Measurements from ENCODE around the gene DKKL1.
"Not testable (repeated sequence)": the region's sequence is repeated elsewhere in the genome, so short reads cannot be mapped to it uniquely, and the experiment has no call there.

DKKL1 gene

GRCh38 chr19:49364083-49364737 lies 533 bp downstream of the DKKL1 start:
- DNase-seq: no peak

GRCh38 chr19:49366110-49366509 lies 2.4 kb downstream of the DKKL1 start:
- DNase-seq: no peak

- no peak for DNase-seq
Measured at GRCh38 chr19:49368711-49369358, 5.2 kb downstream of the DKKL1 start.

GRCh38 chr19:49371184-49371583 lies 7.5 kb downstream of the DKKL1 start:
- no peak for DNase-seq

- DNase-seq: not testable (repeated sequence)
Measured at GRCh38 chr19:49373174-49373573, 9.5 kb downstream of the DKKL1 start.

GRCh38 chr19:49374665-49375434 lies 11.2 kb downstream of the DKKL1 start:
- DNase-seq: no peak

- no peak for DNase-seq
Measured at GRCh38 chr19:49378512-49378911, 14.8 kb downstream of the DKKL1 start.

GRCh38 chr19:49380391-49380790 lies 16.7 kb downstream of the DKKL1 start:
- no peak for DNase-seq

- DNase-seq: no peak
Measured at GRCh38 chr19:49382639-49383038, 19.0 kb downstream of the DKKL1 start.

- no peak for DNase-seq
Measured at GRCh38 chr19:49383599-49383998, 19.9 kb downstream of the DKKL1 start.

- peak; percentile 27 for DNase-seq
Measured at GRCh38 chr19:49387936-49388372, 24.3 kb downstream of the DKKL1 start, which contains the start of gene KASH5. Gene KASH5, plus strand, starts transcription at chr19:49388249. Its CDS starts 2,635 bp downstream, at chr19:49390884.

GRCh38 chr19:49389406-49389805 lies 25.7 kb downstream of the DKKL1 start:
- no peak for DNase-seq

GRCh38 chr19:49390131-49390928 lies 26.7 kb downstream of the DKKL1 start:
- no peak for DNase-seq

GRCh38 chr19:49390929-49391359 lies 27.3 kb downstream of the DKKL1 start:
- no peak for DNase-seq

GRCh38 chr19:49391581-49392399 lies 28.1 kb downstream of the DKKL1 start:
- peak; percentile 63 for DNase-seq

GRCh38 chr19:49393881-49394280 lies 30.2 kb downstream of the DKKL1 start:
- DNase-seq: no peak

GRCh38 chr19:49395581-49396407 lies 32.1 kb downstream of the DKKL1 start:
- no peak for DNase-seq

- no peak for DNase-seq
Measured at GRCh38 chr19:49396738-49397505, 33.2 kb downstream of the DKKL1 start.

- DNase-seq: no peak
Measured at GRCh38 chr19:49398001-49398615, 34.4 kb downstream of the DKKL1 start.

GRCh38 chr19:49398931-49399330 lies 35.3 kb downstream of the DKKL1 start:
- no peak for DNase-seq

All from fibroblast of skin of right quadriceps (primary cell).